Measurements from ENCODE around the gene ZNF132.
A peak's percentile ranks its signal among the peaks of the same experiment; 100 is the strongest.

The ZNF132 gene

GRCh38 chr19:58387338-58388174 is 52.4 kb downstream of the ZNF132 start:
- no peak for DNase-seq (ENCODE audit: low read depth, low spot score)

- DNase-seq (ENCODE audit: low read depth, low spot score) = peak; percentile 93
Measured at GRCh38 chr19:58386576-58387337, 53.2 kb downstream of the ZNF132 start, which contains the start of gene RPS5. Gene RPS5, plus strand, starts transcription at chr19:58387269. Its CDS starts 869 bp downstream, at chr19:58388138.

- DNase-seq (ENCODE audit: low read depth, low spot score) = no peak
Measured at GRCh38 chr19:58385891-58386575, 53.9 kb downstream of the ZNF132 start.

- DNase-seq (ENCODE audit: low read depth, low spot score) = no peak
Measured at GRCh38 chr19:58385313-58385890, 54.6 kb downstream of the ZNF132 start.

- DNase-seq (ENCODE audit: low read depth, low spot score) = no peak
Measured at GRCh38 chr19:58382997-58383603, 56.9 kb downstream of the ZNF132 start.
